H1 (cell line): ENCODE data around the gene TMEM131L. TPM values are rescaled to one million over a fixed set of nuclear protein-coding genes. Genes with fewer than 3 reads are reported as not detected.

ENCODE experiments used
- CBX5 ChIP-seq: fragments of 300-800, 300-1000 bp; sonication (generic); IDR thresholded peaks from 2 replicates; pipeline ENCODE4 v1.7.1; 2016; ENCODE audit warnings: antibody characterized with exemption, low read length, low read depth
- CHD1 ChIP-seq: IDR thresholded peaks from 2 replicates; pipeline ENCODE4 v1.6.1; 2012; ENCODE audit warnings: low read depth, low read length, improper control_type of control experiment
- KDM5A ChIP-seq: fragments of 200-600 bp; IDR thresholded peaks from 2 replicates; pipeline ENCODE4 v1.7.1; 2012; ENCODE audit warnings: mild to moderate bottlenecking, low read length, inconsistent platforms, mixed read lengths
- POLR2AphosphoS5 ChIP-seq: IDR thresholded peaks from 2 replicates; pipeline ENCODE4 v1.6.1; 2011; ENCODE audit warnings: low read depth, low read length
- RAD21 ChIP-seq, 2 experiments: IDR thresholded peaks in 1 of 2; conservative IDR thresholded peaks in 1 of 2; 2 replicates each; pipeline ENCODE4 v1.6.1; 2011; ENCODE audit warnings: low read depth in 2 of 2, low read length in 2 of 2, improper control_type of control experiment in 1 of 2, inconsistent platforms in 1 of 2, mild to moderate bottlenecking in 1 of 2, moderate library complexity in 1 of 2
- YY1 ChIP-seq: IDR thresholded peaks from 2 replicates; pipeline ENCODE4 v1.6.1; 2011; ENCODE audit warnings: low read depth, mild to moderate bottlenecking, low read length
- polyA plus RNA-seq, 7 experiments: library from polyadenylated mRNA; depleted of rRNA in 3 of 7; stranded (reverse) in 5 of 7; unstranded in 2 of 7; fragments of >200 nt in 5 of 7; fragments of 200-250 nt in 2 of 7; gene quantifications; 1 replicate in 5 of 7; 2 replicates in 1 of 7; 4 replicates in 1 of 7; pipeline versions ENCODE4 v1.2.1 to v1.2.3, GENCODE V29; 2011 to 2013; ENCODE audit warnings: missing spikeins in 2 of 7, mixed read lengths in 2 of 7
- total RNA-seq: library from RNA; stranded (reverse); fragmentation: NEBNext Ultra II Directional; extraction: Animal tissue kit (Norgen Biotek cat#: 25700); gene quantifications from 2 replicates; pipeline ENCODE4 v1.2.1, GENCODE V29; 2021
- TF ChIP-seq, protein P1 (sequence below): fragments of 300-600 bp; sonication (generic); IDR thresholded peaks from 2 replicates; pipeline ENCODE4 v1.7.1; 2012; ENCODE audit warnings: low read length, moderate library complexity, mild to moderate bottlenecking, inconsistent platforms; ENCODE audit not compliant: insufficient replicate concordance

Gene TMEM131L
- total and polyA plus RNA-seq, 2 of the 8 experiments (the other 6 are each of a cell fraction or from before 2014, with no cell fraction given) = 14.3 to 26.1 TPM

- TF ChIP-seq, protein P1, sequence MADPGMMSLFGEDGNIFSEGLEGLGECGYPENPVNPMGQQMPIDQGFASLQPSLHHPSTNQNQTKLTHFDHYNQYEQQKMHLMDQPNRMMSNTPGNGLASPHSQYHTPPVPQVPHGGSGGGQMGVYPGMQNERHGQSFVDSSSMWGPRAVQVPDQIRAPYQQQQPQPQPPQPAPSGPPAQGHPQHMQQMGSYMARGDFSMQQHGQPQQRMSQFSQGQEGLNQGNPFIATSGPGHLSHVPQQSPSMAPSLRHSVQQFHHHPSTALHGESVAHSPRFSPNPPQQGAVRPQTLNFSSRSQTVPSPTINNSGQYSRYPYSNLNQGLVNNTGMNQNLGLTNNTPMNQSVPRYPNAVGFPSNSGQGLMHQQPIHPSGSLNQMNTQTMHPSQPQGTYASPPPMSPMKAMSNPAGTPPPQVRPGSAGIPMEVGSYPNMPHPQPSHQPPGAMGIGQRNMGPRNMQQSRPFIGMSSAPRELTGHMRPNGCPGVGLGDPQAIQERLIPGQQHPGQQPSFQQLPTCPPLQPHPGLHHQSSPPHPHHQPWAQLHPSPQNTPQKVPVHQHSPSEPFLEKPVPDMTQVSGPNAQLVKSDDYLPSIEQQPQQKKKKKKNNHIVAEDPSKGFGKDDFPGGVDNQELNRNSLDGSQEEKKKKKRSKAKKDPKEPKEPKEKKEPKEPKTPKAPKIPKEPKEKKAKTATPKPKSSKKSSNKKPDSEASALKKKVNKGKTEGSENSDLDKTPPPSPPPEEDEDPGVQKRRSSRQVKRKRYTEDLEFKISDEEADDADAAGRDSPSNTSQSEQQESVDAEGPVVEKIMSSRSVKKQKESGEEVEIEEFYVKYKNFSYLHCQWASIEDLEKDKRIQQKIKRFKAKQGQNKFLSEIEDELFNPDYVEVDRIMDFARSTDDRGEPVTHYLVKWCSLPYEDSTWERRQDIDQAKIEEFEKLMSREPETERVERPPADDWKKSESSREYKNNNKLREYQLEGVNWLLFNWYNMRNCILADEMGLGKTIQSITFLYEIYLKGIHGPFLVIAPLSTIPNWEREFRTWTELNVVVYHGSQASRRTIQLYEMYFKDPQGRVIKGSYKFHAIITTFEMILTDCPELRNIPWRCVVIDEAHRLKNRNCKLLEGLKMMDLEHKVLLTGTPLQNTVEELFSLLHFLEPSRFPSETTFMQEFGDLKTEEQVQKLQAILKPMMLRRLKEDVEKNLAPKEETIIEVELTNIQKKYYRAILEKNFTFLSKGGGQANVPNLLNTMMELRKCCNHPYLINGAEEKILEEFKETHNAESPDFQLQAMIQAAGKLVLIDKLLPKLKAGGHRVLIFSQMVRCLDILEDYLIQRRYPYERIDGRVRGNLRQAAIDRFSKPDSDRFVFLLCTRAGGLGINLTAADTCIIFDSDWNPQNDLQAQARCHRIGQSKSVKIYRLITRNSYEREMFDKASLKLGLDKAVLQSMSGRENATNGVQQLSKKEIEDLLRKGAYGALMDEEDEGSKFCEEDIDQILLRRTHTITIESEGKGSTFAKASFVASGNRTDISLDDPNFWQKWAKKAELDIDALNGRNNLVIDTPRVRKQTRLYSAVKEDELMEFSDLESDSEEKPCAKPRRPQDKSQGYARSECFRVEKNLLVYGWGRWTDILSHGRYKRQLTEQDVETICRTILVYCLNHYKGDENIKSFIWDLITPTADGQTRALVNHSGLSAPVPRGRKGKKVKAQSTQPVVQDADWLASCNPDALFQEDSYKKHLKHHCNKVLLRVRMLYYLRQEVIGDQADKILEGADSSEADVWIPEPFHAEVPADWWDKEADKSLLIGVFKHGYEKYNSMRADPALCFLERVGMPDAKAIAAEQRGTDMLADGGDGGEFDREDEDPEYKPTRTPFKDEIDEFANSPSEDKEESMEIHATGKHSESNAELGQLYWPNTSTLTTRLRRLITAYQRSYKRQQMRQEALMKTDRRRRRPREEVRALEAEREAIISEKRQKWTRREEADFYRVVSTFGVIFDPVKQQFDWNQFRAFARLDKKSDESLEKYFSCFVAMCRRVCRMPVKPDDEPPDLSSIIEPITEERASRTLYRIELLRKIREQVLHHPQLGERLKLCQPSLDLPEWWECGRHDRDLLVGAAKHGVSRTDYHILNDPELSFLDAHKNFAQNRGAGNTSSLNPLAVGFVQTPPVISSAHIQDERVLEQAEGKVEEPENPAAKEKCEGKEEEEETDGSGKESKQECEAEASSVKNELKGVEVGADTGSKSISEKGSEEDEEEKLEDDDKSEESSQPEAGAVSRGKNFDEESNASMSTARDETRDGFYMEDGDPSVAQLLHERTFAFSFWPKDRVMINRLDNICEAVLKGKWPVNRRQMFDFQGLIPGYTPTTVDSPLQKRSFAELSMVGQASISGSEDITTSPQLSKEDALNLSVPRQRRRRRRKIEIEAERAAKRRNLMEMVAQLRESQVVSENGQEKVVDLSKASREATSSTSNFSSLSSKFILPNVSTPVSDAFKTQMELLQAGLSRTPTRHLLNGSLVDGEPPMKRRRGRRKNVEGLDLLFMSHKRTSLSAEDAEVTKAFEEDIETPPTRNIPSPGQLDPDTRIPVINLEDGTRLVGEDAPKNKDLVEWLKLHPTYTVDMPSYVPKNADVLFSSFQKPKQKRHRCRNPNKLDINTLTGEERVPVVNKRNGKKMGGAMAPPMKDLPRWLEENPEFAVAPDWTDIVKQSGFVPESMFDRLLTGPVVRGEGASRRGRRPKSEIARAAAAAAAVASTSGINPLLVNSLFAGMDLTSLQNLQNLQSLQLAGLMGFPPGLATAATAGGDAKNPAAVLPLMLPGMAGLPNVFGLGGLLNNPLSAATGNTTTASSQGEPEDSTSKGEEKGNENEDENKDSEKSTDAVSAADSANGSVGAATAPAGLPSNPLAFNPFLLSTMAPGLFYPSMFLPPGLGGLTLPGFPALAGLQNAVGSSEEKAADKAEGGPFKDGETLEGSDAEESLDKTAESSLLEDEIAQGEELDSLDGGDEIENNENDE = no peak
- TF ChIP-seq RAD21 (IDR thresholded peaks at IDR 0.05 in 1 of 2, conservative IDR thresholded peaks at IDR 0.05 in 1 of 2; ENCODE audit: low read depth in 2 of 2, low read length in 2 of 2) = no peak
- TF ChIP-seq CHD1 = no peak
- no peak for TF ChIP-seq POLR2AphosphoS5
- no peak for TF ChIP-seq CBX5
- TF ChIP-seq KDM5A = no peak
- no peak for TF ChIP-seq YY1
These were observed 24.9 kb downstream of the TMEM131L start (continued) for GRCh38 chr4:153490985-153491483.
